Measurements from ENCODE around the gene PDE8B.

GRCh38 chr5:77438071-77438470, 227.6 kb downstream of the PDE8B start:
- TF ChIP-seq GABPA (IDR thresholded peaks at IDR 0.05; ENCODE audit: low read depth) (no peak), CHD2 (IDR thresholded peaks at IDR 0.05; ENCODE audit: low read length, partially characterized antibody) (no peak), TEAD4 (IDR thresholded peaks at IDR 0.05; ENCODE audit: borderline replicate concordance, insufficient read depth) (no peak), EZH2phosphoT487 (IDR thresholded peaks at IDR 0.05; ENCODE audit: borderline replicate concordance, low read depth) (no peak), CTCF (IDR thresholded peaks at IDR 0.05) (no peak), RAD21 (IDR thresholded peaks at IDR 0.05; ENCODE audit: low read length) (no peak), POLR2AphosphoS5 (IDR thresholded peaks at IDR 0.05; ENCODE audit: low read depth, low read length) (no peak), NFIC (IDR thresholded peaks at IDR 0.05; ENCODE audit: borderline replicate concordance) (no peak), ELF1 (IDR thresholded peaks at IDR 0.05) (no peak), TCF12 (IDR thresholded peaks at IDR 0.05) (no peak), FOSL2 (IDR thresholded peaks at IDR 0.05; ENCODE audit: borderline replicate concordance, low read depth) (no peak), TAF1 (IDR thresholded peaks at IDR 0.05; ENCODE audit: borderline replicate concordance, low read depth, low read length) (no peak), EP300 (IDR thresholded peaks at IDR 0.05; ENCODE audit: borderline replicate concordance in 1 of 2, low read depth in 1 of 2, low read length in 1 of 2) (no peak)

All from SK-N-SH (cell line).